ENCODE results near the gene MTMR3.

Gene MTMR3

DNA sequence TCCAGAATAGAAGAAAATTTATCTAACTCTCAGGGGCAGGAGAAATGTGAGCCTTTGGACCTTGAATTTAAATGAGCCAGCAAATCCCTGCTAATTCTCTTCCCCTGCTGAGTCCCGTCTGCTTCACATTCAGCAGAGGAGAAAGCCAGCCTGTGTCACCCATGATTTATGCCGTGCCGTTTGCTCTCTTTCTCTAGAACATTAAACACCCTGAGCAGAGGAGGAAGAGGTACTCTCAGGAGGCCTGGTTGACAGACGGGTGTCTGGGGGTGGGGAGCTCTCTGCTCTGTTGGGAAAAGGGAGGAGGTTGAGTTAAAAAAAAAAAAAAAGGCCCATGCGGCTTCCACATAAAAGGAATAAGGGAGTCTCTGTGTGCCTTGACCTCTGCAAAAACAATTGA is 11.3 kb upstream of the MTMR3 start:
- DNase-seq: peak; percentile 47

DNA sequence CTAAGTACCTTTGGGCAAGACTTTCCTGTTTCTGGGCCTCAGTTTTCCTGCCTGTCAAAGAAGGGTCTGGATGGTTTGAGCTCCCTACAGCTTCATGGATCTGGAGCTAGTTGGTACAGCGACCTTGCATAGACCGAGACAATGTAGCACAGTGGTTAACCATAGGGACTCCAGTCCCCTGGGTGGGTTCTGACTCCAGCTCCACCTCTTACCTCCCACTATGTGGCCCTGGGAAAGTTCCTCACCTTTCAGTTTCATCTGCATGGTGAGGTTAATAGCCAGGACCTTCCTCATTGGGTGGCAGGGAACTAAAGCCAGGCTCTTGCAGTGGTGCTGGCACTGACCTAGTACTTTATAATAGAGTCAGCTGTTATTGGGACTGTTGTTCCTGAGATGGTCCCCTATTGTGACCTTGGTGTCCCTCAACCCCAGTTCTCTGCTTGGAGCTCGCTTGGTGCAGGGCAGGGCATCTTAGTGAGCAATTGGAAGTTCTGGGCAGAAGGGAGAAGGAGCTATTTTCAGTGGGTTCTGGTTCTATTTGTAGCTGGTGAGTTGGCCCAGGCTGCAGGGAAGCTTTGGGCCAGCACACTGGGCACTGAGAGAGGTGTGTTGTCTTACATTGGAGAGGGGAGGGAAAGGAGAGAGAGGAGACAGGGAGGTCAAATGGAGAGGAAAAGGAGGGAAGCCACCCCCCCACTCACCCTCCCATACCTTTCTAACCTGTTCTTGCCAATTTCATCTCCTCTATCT is 10.7 kb upstream of the MTMR3 start:
- DNase-seq: no peak

DNA sequence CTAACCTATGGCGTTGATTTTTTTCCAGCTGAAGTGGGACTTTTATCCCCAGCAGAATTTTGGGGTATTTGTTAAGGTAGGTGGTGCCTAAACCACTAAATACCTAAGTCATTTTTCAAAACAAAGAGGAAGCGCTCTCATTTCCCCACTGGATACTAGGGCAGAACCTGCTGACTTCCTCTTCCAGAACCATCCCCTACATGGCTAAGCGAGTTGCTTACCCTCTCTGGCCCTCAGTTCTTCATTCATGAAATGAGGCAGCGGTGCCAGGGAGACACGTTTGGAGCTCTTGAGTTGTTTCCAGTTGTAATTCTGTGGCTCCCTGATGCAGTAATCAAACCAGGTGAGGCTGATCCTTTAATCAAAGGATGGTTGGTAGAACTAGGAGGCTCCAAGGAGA is 10.0 kb upstream of the MTMR3 start:
- DNase-seq: no peak

DNA sequence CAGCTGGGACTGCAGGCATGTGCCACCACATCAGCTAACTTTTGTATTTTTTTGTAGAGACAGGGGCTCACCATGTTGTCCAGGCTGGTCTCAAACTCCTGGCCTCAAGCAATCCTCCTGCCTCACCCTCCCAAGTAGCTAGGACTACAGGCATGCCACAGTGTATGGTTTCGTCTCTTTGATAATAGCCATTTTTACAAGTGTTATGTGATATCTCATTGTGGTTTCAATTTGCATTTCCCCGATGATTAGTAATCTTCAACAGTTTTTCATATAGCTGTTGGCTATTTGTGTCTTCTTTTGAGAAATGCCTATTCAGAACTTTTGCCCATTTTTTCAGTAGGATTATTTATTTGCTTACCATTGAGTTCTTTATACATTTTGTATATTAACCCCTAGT is 9.0 kb upstream of the MTMR3 start:
- DNase-seq: no peak

DNA sequence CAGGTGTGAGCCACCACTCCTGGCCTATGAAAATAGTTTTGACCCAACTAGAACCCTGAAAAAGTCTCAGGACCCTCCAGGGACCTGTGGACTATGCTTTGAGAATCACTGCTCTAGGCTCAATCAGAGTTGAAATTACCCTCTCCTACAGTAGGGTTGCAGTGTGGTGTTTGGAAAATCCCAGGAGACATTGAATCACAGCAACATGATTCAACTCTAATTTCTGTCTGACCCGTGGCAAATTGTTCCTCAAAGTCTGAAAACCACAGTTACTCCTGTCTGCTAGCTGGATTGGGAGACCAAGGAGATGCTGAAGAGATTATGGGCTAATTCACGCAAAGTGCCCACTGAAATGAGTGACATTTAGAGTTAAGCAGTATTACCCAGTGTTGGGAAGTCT is 5.4 kb upstream of the MTMR3 start:
- DNase-seq: peak; percentile 79

DNA sequence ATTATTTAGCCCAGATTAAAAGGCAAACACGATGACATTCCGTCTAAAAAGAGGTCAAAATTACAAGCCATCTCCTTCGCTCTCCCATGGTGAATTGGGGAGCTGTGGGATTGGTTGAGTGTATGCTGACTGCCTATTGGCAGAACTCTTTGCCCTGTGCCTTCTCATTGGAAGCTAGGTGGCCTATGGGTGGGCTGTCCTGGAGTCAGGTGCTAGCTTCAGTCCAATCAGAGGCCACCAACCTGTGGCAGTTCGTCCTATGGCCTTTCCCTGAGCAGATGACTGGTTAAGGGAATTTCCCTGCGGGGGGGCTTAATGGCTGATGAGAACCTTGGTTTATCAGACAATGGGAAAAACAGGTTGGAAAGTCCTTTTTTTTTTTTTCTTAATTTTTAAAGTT is 3.2 kb upstream of the MTMR3 start:
- no peak for DNase-seq

DNA sequence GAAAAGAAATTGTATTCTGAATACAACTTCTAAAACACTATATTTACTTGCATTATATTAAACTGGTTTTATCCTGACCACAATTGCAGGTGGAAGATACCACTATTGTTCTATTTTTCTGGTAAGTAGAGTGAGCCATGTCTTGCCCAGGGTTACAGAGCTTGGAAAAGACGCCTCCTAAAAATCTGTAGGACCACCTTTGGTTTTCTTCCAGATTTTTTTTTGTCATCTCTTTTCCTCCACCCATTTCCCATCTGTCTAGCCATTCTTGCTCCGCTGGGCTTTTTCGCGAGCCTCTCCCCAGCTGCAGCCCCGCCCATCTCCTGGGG is 294 bp upstream of the MTMR3 start:
- DNase-seq: no peak

DNA sequence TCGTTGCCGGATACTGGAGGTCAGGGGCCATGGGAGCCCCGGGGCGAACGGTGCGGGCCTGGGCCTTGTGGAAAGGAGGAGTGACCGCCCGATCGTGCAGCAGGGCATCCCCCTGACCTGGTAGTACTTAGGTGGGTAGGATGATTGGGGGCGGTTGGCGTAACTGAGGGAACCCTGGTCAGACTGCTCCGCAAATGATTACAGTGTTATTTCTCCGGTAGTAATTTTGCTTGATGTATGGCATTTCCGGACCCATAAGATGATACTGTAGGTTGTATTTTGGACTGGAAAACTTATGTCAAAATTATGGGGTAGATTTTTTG is 762 bp downstream of the MTMR3 start:
- no peak for DNase-seq

DNA sequence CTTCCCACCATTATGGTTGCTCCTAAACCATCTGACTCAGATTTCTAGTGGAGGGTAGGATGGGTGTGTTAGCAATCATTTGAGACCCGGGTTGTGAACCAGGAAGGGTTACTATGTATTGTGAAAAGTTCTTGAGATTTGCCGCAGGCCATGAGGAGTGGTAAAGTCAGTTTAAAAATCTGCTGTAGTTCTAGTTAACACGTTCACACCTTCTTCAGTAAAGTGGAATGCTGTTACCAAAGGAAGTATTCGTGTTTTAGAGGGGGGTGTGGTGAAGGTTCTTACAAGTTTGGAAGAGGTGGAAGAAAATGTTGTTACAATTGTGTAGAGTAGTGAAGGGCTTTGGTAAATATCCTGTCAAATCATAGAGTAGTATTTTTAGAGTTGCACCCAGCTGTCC is 2.6 kb downstream of the MTMR3 start:
- no peak for DNase-seq

DNA sequence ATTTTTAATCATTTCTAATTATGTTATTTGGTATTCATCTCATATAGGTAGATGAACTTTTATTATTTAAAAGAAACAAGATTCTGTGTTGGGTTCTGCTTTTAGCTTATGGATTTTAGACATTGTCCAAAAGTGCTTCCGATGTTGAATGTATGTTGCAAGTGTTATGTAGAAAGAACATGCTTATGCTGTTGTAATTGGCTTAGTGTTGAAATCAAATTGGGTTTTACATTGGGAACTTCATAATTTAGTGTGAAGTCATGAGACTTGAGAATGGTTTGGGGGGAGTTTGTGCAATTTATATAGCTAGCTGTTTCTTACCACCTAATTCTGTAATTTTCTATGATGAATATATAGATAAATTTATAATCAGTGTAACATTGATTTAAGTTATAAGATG is 3.6 kb downstream of the MTMR3 start:
- no peak for DNase-seq

DNA sequence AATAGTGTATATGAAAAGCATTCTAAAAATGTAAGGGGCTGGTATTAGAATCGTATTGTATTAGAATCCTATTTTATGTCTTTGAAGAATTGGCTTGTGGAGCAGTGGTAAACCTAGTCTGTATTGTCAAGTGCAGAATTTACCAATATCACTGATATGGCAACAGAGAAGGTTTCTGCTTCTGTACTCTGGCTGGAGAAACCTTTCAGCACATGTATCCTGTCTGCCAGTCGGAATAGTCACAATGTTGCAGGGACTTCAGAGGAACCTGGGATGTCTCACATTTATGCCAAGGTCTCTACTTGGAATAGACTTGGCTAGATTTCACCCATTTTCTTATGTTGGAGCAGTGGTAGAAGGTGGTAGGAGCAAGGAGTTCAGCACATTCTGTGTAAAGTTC is 4.4 kb downstream of the MTMR3 start:
- DNase-seq: no peak

DNA sequence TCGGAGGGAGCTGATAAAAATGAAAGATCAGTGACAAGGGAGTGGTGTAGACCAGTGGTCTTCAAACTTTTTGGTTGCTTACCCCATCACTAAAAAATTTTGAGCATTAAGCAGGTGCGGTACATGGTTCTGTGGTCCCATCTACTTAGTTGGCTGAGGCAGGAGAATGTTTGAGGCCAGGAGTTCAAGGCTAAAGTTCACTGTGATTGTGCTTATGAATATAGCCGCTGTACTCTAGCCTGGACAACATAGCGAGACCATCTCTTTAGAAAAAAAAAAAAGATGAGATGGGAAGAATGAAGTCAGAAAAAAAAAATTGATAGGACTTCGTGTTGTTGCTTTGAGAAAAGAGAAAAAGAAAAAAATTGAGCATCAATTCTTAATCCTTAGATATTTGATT is 7.8 kb downstream of the MTMR3 start:
- DNase-seq: no peak

DNA sequence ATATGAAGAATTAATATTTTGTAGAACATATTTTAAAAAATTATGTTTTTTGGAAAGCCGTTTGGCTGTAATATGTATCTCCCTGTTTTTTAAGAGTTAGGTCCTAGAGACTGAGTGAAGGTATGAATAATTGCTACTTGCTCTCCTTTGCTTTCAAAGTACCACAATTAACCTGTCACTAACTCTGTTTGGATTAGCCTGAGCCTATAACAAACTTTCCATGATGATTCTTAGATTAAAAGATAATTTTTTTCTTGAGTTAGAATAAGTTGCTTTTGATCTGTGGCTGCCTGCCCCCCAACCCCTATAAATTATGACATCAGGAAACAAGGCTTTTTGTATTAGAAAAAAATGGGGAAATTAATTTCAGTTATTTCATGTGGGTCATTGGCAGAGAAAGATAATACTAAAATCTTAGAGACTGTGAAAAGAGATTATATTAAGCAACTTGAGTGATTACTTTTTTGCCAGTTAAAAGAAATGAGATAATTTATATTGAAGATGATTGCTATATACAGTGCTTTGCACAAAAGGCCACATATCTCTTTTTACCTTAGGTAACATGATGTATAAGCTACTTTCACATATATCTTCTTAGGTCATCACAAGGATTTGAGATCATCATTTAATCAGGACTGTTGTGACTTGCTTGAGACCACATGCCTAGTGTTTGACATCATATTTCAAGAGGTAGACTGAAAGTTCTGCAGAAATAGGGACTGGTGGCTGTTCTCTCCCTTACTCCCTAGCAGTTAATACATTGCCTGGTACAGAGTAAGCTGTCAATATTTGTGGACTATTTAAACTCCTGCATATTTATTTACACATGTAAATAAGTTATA is 9.6 kb downstream of the MTMR3 start:
- no peak for DNase-seq

DNA sequence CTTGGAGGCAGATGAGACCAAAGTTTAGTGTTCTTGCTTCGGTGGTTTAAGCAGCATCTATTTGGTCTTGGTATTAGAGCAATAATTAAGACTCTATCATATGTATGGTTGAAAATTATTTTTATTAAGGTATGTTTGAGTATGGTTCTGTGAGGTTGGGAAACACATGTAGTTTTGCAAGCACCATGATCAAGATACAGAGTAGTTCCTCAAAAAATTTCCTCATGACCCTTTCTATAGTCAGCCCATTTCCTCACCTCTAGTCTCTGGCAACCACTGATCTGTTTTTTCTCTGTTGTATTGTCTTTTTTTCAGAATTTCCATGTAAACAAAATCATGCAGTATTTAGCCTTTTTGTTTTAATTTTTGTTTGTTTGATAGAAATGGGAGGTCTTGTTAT is 18.4 kb downstream of the MTMR3 start:
- no peak for DNase-seq

DNA sequence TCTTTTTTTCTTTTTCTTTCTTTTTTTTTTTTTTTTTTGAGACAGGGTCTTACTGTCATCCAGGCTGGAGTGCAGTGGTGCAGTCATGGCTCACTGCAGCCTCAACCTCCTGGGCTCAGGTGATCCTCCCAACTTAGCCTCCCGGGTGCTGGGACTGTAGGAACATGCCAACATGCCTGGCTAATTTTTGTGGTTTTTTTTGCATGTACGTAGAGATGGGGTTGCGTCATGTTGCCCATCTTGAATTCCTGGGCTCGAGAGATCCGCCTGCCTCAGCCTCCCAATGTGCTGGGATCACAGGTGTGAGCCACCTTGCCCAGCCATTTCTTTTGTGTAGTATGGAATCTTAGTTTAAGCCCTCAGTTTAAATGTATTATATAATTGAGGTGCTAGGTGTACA is 20.4 kb downstream of the MTMR3 start:
- no peak for DNase-seq

DNA sequence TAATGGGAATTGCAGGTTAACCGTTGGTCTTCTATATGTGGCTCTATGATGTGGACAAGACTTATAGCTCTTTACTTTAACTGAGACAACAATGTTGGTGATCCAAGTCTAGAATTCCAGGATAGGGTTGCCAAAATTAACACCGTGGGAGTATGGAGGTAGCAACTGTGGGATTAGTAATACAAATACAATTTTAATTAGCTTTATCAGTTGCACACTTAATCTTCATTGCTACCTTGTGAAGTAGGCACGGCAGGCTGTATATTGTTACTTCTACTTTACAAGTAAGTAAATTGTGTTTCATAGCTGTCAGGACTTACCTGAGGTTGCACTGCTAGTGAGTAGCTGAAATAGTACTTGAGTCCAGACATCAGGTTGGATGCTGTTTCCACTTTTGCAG is 21.0 kb downstream of the MTMR3 start:
- no peak for DNase-seq

DNA sequence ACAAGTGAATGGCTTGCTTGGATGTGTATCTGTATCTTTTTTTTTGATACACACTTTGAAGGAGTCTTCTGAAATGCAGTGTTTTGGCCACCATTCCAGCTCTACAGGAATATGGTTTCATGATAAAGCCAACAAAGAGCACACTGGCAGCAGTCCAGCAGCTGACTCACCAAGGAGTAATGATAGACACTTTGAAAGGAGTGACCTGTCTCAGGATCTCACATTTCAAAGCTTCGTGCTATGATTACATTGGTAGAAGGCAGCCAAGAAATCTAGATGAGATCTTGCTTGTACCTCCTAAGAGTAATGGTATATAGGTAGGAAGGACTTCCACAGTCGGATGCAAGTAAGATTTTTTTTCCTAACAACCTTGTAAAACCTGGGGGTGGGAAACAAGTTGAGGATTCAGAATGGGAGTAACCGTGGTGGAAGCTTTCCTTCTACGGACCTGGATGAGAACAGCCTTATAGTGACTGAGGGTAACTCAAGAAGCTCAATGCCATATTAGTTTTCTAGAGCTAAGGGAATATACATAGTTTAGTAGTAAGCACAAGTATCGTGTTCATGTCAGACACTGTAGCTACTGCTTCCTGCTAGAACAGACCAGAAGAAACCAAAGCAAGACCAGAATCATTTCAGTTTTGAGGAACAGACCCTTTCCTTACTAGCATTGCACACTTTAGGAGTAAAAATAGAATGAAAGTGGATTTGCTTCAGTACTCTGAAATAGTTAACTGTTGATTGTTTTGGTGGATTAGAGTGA is 25.0 kb downstream of the MTMR3 start:
- peak; percentile 98 for DNase-seq

DNA sequence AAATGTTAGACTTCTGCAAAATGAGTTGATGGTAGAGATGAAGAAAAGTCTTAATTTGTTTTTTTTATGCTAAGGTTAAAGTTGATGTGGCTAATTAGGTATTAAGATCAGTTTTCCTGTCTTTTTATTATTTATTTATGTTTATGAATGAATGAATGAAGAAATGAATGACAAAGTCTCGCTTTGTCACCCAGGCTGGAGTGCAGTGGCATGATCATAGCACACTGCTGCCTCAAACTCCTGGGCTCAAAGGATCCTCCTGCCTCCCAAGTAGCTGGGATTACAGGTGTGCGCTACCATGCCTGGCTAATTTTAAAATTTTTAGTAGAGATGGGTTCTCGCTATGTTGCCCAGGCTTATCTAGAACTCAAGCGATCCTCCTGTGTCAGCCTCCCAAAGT is 29.2 kb downstream of the MTMR3 start:
- DNase-seq: no peak

DNA sequence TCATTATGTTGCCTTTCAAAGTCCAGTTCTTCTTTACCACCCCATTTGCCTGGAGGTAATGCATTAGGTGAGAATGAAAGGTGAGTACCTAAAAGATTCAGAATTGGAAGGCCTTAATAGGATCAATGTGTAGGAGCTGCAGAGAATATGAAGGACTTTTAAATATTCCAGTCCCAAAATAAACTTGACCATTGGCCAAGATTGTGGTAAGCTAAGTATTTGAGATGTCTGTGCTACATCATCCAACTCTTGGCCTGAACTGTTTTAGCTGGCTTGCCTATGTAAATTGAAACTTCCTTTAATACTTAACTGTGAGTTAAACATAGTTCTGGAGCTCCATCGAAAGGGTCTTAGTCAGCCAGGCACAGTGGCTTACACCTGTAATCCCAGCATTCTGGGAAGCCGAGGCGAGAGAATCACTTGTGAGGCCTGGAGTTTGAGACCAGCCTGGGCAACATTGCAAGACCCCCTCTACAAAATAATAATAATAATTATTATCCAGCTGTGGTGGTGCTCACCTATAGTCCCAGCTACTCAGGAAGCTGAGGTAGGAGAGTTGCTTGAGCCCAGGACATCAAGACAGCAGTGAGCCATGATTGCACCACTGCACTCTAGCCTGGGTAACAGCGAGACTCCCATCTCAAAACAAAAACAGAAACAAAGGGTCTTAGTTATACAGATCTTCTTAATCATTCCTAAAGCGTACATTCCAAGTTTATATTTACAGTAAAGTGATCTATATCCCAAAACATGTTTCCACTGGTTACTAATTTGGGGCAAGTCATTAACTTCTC is 29.8 kb downstream of the MTMR3 start:
- DNase-seq: peak; percentile 96

DNA sequence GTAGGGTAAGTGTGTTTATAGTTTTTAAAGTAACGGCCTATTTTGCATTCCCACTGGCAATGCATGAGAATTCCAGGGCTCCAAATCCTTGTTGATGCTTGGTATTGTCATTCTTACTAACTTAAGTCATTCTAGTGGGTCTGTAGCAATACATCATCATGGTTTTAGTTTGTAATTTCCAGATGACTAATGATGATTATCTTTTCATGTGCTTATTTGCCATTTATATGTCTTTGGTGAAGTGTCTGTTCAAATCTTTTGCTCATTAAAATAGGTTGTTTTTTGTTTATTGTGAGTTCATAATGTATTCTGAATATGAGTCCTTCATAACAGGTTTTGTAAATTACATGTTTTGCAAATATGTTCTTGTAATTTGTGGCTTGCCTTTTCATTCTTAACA is 31.2 kb downstream of the MTMR3 start:
- DNase-seq: peak; percentile 78

DNA sequence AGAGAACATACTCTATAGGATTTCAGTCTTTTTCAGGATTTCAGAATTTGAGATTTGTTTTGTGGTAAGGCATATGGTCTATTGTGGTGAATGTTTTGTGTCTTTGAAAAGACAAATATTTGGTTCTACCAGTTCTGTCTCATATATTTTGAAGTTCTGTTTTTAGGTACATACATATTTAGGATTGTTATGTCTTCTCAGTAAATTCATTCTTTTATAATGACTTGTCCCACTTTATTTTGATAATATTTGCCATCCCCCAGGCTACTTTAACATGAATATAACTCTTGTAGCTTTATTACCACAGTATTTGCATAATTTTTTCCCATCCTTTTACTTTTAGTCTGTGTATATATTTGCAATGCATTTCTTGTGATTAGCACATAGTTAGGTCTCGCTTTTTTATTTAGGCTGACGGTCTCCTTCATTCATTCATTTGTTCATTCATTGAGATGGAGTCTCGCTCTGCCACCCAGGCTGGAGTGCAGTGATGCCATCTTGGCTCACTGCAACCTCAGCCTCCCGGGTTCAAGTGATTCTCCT is 32.1 kb downstream of the MTMR3 start:
- DNase-seq: peak; percentile 44

DNA sequence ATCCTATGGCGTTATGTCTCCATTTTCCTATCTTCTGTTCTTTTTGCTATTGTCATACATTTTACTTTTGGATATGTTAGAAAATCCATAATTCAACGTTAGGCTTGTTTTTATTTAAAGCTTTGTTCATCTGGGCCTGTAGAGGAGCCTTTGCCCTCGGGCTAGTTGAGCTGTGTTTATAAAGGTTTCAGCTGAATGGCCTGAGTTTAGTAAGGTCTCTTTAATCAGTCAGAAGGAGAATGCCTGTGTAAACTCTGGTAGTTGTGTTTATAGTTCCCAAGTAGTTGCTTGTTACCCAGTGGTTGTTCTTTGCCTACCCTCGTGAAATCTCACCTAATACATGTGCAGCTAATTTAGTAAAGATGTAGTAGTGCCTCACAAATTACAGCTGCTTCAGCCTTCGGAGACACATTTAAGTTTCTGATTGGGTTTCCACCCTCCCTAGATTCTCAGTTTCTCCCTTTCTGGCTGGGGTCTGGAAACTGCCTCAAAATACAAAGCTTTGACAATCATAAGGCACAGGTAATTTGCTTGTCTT is 33.1 kb downstream of the MTMR3 start:
- DNase-seq: no peak

Measured in fibroblast of upper back skin (primary cell).